HG02973 (cell line): ENCODE data around the gene ARL10.

Experiments used
- ATAC-seq: cut with Tn5 transposase; IDR thresholded peaks from one replicate; pipeline ENCODE4 v1.9.1; 2021; ENCODE audit warnings: moderate library complexity; ENCODE audit not compliant: unreplicated experiment

ARL10 gene

DNA sequence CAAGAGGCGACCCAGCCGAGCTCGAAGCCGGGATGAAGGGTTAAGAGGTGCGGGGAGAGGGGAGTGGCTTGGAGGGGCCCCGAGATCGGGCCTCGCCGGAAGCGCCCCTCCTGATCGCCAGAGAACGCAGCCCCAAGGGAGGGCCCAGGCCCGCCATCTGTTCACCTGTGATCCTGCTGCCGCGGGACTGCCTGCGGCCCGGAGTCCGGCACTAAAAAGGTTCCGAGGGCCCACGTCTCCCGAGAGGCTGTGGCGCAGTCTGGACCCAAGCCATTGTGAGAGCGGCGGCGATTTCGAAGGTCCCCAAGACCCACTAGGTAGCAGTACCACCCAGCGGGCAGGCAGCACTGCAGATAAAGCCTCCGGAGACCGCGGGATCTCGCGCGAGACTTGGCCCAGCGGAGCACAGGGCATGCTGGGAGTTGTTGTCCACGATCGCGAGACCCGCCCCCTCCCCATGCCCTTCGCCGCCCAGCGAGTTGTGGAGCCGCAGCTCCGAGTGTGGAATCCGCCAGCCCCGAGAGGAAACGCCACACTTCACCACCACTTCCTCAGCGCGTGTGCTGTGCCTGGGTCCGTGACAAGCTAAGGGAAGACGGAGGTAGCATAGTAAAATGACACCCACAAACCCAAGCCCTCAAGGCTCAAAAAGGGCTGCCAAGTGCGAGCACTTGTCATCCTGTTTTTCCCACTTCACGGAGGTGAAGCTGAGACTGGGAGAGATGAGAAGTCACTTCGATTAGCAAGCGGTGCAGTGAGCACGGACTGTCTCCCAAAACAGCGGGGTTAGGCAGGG lies 3.7 kb upstream of the ARL10 start, which contains the start of gene KIAA1191:
Gene KIAA1191 (minus strand): TSS at position 328 of the 796 bp plus-strand sequence. CDS start 2,256 bp downstream, outside the sequence.
- ATAC-seq = peak; percentile 87

DNA sequence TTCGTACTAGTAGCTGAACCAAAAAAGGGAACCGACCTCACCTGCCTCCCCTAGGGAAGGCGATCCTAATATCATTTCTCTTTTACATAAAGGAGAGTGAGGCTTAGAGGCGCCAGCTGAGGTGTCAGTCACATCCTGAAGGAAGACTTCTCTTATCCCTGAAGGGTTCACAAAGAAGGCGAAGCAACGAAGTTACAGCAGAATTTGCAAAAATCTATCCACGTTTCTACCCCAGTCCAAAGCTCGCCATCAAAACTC lies 3.1 kb upstream of the ARL10 start:
- ATAC-seq = no peak

DNA sequence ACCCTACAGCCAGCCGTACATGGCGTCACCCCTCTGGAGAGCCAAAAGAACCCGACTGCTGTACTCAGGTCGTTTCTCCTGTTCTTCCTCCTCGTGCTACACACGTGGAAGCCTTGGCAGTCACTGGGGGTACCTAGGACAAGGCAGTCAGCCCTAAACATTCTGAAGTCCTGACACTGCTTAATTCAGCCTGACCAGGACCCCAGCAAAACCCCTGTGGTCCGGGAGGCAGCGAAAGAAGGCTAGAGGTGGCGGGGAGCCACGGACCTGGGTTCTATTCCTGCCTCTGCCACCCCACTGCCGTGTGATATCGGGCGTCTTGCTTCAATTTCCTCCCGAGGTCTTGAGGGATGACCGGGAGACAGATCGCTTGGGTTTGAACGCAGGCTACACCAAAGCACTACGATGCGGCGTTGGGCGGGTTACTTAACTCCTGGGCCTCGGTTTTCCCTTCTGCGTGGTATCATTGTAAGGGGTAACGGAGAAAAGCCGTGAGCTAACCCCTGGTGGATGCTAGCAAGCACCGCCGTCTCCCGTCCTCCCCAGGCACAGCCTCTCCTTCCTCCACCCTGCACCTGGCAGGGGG lies 429 bp upstream of the ARL10 start:
- ATAC-seq = no peak

DNA sequence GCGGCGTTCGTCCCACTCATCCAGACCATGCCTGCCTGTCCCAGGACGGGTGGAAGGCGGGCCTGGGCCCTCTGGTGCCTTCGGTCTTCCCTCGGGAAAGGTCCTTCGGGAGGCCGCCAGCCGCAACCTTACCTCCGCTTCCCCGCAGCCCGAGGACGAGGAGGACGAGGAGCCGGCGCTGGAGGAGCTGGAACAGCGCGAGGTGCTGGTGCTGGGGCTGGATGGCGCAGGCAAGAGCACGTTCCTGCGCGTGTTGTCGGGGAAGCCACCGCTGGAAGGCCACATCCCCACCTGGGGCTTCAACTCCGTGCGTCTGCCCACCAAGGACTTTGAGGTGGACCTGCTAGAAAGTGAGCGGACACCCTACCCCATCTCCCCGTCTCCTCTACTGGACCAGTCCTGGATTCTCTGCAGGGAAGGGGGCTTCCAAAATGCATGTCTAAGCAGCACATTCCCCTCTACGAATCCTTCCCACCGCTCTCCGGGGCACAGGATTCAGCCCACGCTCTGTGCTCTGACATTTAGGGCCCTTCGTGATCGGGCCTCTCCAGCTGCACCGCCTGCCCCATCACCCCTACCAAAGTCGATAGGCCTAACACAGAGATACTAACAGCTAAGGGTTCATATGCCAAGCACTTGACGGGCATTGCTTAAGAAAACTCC lies 1.1 kb downstream of the ARL10 start:
- ATAC-seq = no peak

DNA sequence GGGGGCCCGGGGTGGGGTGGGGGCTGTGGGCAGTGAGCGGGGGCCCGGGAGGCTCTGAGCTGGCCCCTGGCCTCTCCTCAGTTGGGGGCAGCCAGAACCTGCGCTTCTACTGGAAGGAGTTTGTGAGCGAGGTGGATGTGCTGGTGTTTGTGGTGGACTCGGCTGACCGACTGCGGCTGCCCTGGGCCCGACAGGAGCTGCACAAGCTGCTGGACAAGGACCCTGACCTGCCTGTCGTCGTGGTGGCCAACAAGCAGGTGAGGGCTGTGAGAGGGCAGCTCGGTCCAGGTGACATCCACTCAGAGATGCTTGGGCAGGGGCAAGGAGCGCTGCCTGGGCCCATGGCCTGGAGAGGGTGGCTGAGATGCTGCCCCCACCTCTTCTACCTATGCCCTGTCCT lies 3.4 kb downstream of the ARL10 start:
- ATAC-seq = no peak

DNA sequence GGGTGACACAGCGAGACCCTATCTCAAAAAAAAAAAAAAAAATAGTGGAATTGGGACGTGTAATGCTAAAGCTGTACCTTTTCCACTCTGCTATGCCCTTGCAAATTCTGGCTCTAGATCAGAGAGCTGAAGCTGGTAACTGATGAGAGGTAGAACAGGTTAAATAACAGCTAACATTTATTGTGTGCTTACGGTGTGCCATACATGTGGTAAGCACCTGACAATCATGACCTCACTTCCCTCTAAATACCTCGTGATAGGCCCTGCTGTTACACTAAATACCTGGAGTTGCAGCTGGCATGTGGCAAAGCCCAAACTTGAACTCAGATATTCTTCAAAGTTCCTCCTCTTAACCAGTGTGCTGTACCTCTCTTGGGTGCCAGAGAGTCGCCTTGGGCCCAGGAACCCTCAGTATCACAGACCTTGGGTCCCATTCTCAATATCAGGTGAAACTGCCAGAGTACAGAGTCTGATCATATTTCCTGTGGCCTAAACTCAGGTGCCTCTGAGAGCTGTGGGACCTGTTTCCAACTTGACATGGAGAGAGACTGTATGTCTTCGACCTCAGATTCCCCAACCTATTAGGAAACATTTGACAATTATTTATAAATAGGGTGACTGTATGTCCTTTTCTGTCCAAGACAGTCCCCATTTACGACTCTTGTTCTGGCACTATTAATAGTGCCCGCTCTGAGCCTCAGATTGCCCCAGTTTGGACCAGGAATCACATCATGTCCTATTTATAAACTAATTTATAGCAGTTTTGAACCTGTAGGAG lies 4.8 kb downstream of the ARL10 start:
- ATAC-seq = no peak

DNA sequence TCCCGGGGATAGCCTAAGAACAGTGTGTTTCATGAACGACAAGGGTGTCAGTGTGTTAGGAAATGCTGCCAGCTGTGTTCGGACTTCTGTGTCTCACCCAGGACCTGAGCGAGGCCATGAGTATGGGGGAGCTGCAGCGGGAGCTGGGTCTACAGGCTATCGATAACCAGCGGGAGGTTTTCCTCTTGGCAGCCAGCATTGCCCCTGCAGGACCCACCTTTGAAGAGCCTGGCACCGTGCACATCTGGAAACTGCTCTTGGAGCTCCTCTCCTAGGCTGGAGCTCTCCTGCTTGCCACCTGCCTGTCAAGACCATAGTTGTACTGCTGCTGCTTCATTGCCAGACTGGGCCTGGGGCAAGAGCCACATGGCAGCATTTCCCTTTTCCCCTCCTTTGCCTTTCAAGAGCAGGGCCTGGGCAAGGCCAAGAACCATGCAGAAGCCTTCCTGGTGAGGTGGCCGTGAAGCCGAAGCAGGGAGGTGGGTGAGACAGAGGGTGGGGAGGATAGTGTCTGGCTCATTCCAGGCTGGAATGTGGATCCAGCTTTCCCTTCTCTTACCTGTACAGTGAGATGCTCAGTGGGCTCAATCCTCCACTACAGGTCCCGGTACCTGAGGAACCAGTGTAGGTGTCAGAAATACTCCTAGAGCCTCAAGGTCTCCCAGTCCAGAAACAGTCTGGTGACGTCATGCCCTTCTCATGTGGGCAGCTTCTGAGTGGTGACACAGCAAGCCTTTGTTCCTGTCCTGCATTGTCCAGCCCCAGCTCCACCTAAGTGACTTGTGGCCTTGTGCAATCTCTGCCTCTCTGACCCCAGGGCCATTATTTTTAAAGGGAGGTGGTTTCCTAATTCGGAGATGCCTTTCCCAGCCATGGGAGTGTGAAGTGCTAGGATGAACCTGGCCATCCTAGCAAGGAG lies 6.6 kb downstream of the ARL10 start:
- no peak for ATAC-seq

DNA sequence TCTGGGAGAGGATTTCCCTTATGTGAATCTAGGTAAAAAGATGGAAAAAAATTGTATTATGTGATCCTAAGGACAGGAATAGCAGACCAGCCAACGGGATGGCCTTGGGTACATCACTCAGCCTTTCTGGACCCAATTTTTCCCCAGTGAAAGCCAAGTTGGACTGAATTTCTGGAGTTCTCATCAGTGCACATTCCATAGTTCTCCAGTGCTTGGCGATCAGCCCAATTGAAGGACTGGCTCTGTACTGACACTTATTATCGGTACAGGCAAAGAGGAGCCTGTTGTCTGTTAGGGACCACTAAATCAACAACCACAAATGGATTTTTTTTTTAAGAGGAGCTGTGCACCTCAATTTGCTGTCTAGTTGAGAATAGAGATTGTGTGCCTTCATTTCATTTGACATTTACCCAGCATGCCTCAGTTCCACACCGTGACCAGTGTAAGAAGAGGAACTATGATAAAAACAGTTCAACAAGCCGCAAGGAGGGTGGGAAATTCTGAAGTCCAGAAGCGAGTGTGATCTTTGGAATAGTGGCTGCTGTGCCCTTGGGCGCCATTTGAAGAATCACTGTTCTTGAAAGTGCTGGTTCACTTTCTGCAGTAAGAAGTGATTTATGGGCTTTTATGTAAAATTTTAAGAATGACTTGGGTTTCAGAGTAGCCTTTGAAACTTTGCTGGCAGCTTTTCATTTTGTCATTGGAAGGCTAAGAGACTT lies 8.0 kb downstream of the ARL10 start:
- ATAC-seq = no peak

DNA sequence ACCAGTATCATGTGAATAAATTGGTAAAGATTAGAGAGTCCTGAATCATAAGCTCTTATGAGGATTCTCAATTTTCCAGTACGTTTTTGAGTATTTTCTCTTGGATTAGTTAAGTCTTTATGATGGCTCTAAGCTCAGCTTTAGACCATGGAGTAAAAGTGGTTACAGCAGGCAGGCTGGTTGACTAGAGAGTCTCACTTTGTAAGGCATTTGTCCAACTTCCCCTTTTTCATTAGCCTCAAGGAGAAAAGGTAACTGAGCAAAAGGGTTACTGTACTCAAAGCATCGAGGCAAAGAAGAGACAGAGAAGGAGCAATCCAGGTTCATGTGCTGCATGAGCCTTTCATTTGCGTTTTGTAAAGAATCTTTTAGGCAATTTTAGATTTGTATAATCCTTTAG lies 14.6 kb downstream of the ARL10 start:
- no peak for ATAC-seq

DNA sequence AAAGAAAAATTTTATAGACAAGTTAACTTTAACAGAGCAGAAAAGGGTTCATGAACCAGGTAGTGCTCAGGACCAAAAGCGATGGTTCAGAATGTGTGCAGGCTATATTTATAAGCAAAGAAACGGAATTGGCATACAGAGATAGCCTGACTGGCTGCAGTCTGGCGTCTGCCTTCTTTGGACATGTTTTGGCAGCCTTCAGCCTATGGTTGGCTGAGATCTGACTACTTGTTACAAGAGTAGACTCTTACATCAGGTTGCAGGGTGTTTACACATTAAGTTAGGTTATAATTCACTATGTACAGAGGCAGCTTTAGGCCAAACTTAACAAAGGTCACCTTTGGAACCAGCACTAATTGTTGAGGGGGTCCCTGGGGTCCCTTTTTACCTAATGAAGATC lies 16.1 kb downstream of the ARL10 start:
- ATAC-seq = no peak

DNA sequence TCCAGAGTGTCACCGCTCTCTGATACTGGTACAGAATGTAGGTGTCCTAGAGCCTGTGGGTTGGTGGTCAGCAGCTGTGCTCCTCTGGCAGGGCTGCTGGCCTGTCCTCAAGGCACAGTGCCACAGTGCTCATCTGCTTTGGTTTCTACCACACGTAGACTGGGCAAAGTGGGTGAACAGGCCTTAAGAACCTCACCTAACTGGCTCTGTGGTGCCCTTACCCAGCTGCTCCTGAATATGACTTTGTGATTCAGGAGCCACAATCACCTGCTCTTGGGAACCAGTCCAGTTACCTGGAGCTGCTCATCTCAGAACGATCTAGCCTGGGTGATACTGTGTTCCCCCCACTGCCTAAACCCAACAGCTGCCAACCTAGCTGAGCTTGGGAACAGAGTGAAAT lies 16.7 kb downstream of the ARL10 start:
- ATAC-seq = no peak

DNA sequence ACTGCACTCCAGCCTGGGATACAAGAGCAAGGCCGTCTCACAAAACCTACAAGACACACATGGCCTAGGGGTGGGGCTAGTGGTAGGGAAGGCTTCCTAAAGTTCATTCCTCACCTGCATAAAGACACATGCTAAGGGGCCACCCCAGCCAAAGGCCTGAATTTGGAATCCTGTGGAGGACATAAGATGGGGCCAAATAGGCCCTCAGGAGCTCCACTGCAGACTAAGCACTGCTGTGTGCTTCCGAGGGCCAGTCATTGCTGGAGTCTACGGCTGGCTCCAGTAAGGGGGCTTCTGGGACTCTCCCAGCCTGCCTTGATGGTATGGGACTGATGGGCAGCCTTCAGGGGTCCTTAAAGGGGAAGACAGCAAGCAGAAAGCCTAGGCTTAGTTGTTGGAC lies 17.4 kb downstream of the ARL10 start:
- ATAC-seq = no peak

DNA sequence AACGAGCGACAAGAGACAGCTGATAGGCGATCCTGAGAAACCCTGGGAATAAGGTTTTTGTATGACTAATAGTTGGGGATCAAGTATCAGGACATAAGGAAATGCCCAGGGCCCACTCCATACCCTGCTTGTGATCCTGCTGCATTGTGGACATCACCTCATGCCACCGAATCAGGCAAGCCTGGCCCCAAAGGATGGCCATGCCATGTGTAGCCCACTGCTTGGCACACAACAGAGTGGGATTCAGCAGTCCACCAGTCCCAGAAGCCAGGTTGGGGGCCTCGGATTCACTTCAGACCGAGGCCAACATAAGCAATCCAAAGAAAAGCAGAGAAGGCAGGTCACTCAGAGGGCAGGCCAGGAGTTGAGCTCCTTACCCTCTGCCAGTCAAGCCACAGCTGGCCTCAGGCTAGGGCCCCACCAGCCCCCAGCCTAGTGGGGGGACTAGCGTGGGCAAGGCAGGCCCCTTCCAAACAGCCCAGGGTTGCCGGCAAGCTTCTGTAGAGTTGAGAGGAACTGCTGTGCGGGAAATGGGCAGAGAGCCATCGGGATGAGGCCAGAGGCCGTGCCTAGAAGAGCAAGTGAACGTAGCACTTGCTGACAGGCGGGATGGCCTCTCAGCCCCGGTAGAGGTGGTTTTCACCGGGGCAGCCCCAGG lies 18.1 kb downstream of the ARL10 start:
- ATAC-seq = no peak

DNA sequence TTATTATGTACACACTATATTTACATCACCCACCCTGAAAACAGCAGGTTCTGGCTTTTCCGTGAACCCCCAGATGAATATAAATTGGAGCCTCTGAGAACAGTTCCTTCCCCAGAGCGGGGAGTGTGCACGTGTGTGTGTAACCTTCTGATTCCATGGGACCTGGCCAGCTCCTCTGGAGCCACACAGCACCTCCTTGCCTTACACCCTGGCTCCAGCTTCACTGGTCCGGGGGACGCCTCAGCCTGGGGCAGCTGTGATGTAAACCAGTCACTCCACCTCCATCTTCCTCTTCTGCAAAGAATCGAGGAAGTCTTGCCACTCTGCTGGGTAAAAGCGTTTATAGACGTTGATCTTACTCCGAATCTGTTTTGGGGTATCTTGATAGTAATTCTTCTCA lies 18.7 kb downstream of the ARL10 start:
- no peak for ATAC-seq

DNA sequence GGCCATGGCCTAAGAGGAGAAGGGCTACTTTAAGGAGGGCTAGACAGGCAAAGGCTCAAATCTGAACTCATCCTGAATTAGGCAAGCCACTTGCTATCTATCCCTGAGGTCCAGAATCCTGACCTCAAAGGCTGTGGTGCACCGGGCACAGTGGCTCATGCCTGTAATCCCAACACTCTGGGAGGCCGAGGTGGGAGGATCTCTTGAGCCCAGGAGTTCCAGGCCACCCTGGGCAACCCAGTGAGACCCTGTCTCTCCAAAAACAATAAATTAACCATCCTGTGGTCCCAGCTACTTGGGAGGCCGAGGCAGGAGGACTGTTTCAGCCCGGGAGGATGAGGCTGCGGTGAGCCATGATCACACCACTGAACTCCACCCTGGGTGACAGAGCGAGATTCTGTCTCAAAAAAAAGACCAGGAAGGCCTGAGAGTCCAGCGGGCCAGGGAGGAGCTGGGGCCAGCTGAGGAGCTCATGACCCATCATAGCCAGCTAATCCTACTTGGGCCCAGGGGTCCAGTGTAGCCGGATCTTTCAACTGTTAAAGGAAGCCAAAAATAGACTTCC lies 19.2 kb downstream of the ARL10 start:
- ATAC-seq = no peak

DNA sequence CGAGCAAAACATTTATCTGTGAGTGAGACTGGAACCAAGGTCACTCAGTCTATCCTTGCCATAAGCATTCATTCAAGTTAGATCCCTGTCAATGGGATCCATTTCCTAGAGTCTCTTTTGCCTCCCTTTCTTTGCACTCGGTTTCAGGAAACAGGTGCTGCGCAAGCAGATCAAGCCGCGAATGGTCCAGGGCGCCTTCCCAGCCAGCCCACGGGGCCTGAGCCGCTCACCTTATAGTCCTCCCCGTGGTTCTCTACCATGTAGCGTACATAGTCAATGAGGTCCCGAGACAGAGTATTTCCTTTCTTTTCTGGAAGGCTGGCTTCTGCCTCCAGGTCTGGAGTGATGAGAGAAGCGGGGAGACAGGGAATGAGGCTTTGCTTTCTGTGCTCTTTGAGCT lies 19.7 kb downstream of the ARL10 start:
- ATAC-seq = no peak

DNA sequence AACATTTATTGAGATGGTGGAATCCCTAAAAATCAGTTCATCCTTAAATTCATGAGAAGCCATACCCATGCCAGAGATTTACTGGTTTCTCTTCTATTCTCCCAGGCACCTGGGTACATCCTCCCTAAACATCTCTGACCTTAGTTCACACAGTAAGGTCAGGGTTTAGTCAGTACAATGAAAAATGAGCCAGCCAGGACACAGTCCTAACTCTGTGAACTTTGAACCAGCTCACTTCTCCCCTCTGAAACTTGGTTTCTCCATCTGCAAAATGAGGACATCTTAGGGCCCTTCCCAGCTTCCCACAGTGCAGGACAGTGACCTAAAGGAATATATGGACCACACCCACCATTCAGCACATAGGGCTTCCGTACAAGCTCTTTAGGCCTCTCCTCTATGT lies 21.2 kb downstream of the ARL10 start:
- ATAC-seq = no peak

DNA sequence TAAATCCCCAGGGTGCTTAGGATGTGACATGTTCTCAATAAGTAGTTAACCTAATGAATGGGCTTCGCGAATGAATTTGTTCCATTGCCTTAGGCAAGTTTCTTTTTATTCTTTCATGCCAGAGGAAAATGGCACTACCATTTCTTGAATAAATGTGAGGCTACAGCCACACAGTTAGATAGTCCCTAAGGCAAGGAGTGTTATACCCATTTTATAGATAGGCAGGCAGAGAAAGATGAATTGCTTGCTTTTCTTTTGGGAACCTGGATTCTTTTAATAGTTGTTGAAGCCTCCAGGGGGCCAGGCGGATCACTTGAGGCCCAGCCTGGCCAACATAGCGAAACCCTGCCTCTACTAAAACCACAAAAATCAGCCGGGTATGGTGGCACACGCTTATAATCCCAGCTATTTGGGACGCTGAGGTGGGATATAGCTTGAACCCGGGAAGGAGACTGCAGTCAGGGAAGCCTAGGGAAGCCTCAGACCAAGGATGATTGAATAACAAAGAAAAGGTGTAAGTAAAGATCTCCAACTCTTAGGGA lies 22.2 kb downstream of the ARL10 start:
- no peak for ATAC-seq

DNA sequence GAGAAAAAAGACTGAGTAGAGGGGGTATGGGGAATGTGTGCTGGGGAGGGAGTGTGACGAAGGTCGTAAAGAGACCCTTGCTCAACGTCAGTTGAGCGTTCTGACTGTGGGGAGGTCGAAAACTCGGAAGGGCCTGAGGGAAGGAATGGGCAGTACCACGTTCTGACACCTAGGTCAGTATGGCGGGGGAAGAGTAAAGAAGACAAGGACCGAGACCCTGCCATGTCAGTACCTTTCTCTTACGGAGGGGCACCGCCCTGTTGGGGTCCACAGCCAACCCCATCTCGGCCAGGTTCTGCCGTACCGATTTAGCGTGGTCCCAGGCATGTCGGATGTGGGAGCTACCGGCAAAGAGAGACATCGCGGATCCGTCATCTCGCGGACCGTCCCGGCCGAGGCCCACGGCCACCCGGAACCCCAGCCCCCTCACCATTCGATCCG lies 22.7 kb downstream of the ARL10 start:
- ATAC-seq = no peak
